Retinal pigment epithelial cell (primary cell): ENCODE results near the gene MKRN2OS.

Source experiments
- DNase-seq: peaks from one replicate; pipeline ENCODE4 v3.0.0-alpha.2; 2010; ENCODE audit warnings: low read depth
- H3K4me3 ChIP-seq: 2 replicates; pipeline ENCODE4 v1.5.1; 2011; ENCODE audit warnings: mild to moderate bottlenecking, low read length, control low read depth, moderate library complexity
- CTCF ChIP-seq: conservative IDR thresholded peaks from 2 replicates; pipeline ENCODE4 v1.5.1; 2011; ENCODE audit warnings: low read depth, low read length, control low read depth, inconsistent platforms

MKRN2OS gene

DNA sequence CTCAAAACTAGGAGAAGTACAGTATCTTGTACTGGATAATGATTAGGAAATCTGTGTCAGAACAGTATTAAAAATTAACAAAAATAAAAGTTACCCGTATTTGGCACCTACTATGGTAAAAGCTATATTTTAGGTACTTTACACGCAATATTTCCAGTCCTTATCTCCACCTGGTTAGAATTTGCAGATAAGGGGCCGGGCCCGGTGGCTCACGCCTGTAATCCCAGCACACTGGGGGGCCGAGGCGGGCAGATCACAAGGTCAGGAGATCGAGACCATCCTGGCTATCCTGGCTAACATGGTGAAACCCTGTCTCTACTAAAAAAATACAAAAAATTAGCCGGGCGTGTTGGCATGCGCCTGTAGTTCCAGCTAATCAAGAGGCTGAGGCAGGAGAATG is 28.4 kb downstream of the MKRN2OS start:
- no peak for TF ChIP-seq CTCF
- no peak overlapping the region for H3K4me3 ChIP-seq
- no peak for DNase-seq

GRCh38 chr3:12515631-12516030 is 29.7 kb downstream of the MKRN2OS start:
- no peak overlapping the region for H3K4me3 ChIP-seq
- no peak for TF ChIP-seq CTCF

DNA sequence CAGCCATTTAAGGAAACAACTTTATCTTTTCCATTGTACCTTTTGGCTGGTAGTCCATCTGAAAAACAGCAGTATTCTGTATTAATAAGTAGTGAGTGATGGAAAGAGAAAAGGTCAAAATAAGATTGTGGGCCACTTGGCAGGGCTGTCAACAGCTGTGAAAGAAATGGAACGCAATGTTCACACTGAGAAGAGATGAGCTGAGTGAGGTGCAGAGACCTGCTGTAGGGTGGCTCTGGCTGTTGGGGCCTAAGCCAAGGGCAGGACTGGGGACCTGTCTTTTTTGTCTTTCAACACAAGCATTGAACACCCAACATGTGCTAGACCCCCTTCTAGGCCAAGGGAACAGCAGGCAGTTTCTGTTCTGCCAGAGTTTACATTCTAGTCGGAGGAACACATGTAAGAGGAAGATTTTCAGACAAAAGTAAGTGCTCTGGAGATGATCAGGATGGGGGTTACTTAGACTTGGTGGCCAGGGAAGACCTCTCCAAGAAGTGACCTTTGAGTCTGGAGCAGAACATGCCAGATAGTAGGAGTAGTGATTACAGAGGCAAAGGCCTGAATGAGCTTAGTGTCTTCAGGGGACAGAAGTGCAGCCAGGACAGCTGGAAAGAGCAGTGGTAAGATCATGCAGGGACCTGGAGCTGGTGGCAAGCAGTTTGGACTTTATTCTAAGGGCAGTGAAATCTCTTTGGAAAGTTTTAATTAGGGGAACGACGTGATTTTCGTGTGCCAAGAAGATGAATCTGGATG is 31.4 kb downstream of the MKRN2OS start:
- H3K4me3 ChIP-seq, result no peak overlapping the region
- DNase-seq, result no peak
- no peak for TF ChIP-seq CTCF

More at GRCh38 chr3:12515631-12516030, 29.7 kb downstream of the MKRN2OS start:
- no peak for DNase-seq

- H3K4me3 ChIP-seq, result no peak overlapping the region
- no peak for DNase-seq
- no peak for TF ChIP-seq CTCF
These were observed 32.7 kb downstream of the MKRN2OS start for GRCh38 chr3:12512534-12513118.

GRCh38 chr3:12509466-12509865 is 35.8 kb downstream of the MKRN2OS start:
- no peak for TF ChIP-seq CTCF
- no peak overlapping the region for H3K4me3 ChIP-seq

GRCh38 chr3:12508291-12508700 is 37.0 kb downstream of the MKRN2OS start:
- no peak for TF ChIP-seq CTCF
- H3K4me3 ChIP-seq, result no peak overlapping the region
- DNase-seq, result no peak

More at GRCh38 chr3:12509466-12509865, 35.8 kb downstream of the MKRN2OS start:
- no peak for DNase-seq
